NCI-H2196 (cell line): Measurements from ENCODE around the gene JKAMP.

Experiments
- DNase-seq: peaks from one replicate; lab custom pipeline; 2025; ENCODE audit not compliant: unreplicated experiment; lab: John Stamatoyannopoulos, UW

JKAMP gene

GRCh38 chr14:59480166-59480565 lies 4.2 kb upstream of the JKAMP start:
- no peak for DNase-seq

- no peak for DNase-seq
Observed at GRCh38 chr14:59481407-59481806, 2.9 kb upstream of the JKAMP start.

GRCh38 chr14:59481871-59482540 lies 2.3 kb upstream of the JKAMP start:
- no peak for DNase-seq

- DNase-seq: peak; percentile 52
Observed at GRCh38 chr14:59482541-59483331, 1.6 kb upstream of the JKAMP start.

GRCh38 chr14:59483363-59483762 lies 954 bp upstream of the JKAMP start:
- no peak for DNase-seq

- DNase-seq: peak; percentile 51
Observed at GRCh38 chr14:59484639-59485175, 390 bp downstream of the JKAMP start.

- no peak for DNase-seq
Observed at GRCh38 chr14:59490756-59491155, 6.4 kb downstream of the JKAMP start.

GRCh38 chr14:59492384-59492783 lies 8.1 kb downstream of the JKAMP start:
- DNase-seq: no peak

GRCh38 chr14:59500732-59501131 lies 16.4 kb downstream of the JKAMP start:
- no peak for DNase-seq

GRCh38 chr14:59503256-59503655 lies 18.9 kb downstream of the JKAMP start:
- no peak for DNase-seq

GRCh38 chr14:59507063-59507751 lies 22.9 kb downstream of the JKAMP start:
- peak; percentile 69 for DNase-seq

- no peak for DNase-seq
Observed at GRCh38 chr14:59507752-59508103, 23.4 kb downstream of the JKAMP start.

GRCh38 chr14:59509101-59509500 lies 24.8 kb downstream of the JKAMP start:
- DNase-seq: no peak

- no peak for DNase-seq
Observed at GRCh38 chr14:59510001-59510400, 25.7 kb downstream of the JKAMP start.

- no peak for DNase-seq
Observed at GRCh38 chr14:59510966-59511365, 26.6 kb downstream of the JKAMP start.

- DNase-seq: no peak
Observed at GRCh38 chr14:59511916-59512575, 27.7 kb downstream of the JKAMP start.

GRCh38 chr14:59520224-59520623 lies 35.9 kb downstream of the JKAMP start:
- no peak for DNase-seq

- no peak for DNase-seq
Observed at GRCh38 chr14:59529189-59529588, 44.9 kb downstream of the JKAMP start.

GRCh38 chr14:59530349-59530748 lies 46.0 kb downstream of the JKAMP start:
- DNase-seq: no peak

- DNase-seq: no peak
Observed at GRCh38 chr14:59532419-59532818, 48.1 kb downstream of the JKAMP start.

- peak; percentile 15 for DNase-seq
Observed at GRCh38 chr14:59534361-59534987, 50.2 kb downstream of the JKAMP start.
